Measurements from ENCODE around the gene SFTPA1.
"Not testable (repeated sequence)": the region's sequence is repeated elsewhere in the genome, so short reads cannot be mapped to it uniquely, and the experiment has no call there.

DNA sequence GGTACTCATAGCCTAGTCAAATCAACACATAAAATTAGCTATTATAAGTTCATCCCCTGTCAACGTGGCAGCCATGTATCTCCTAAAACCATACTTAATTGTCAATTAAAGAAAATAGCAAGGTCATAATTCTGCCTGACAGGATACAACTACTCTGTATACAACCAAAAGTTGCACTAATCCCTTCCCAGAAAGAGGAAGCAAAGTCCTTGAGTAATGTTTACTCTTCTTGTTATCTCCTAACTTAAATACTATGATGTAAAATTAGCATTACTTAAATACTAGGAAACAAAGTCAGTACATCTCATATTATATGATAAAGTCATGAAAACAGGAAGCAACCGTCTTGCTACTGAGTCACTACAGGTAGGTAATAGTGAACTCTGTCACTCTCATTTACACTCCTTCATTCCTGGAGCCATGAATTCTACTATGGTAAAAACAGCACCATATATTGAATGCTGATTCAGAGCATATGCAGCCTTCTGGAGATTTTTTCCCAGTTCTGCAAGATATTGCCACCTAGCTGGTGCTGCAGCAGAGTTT, 26.0 kb downstream of the SFTPA1 start:
- TF ChIP-seq, protein P1, sequence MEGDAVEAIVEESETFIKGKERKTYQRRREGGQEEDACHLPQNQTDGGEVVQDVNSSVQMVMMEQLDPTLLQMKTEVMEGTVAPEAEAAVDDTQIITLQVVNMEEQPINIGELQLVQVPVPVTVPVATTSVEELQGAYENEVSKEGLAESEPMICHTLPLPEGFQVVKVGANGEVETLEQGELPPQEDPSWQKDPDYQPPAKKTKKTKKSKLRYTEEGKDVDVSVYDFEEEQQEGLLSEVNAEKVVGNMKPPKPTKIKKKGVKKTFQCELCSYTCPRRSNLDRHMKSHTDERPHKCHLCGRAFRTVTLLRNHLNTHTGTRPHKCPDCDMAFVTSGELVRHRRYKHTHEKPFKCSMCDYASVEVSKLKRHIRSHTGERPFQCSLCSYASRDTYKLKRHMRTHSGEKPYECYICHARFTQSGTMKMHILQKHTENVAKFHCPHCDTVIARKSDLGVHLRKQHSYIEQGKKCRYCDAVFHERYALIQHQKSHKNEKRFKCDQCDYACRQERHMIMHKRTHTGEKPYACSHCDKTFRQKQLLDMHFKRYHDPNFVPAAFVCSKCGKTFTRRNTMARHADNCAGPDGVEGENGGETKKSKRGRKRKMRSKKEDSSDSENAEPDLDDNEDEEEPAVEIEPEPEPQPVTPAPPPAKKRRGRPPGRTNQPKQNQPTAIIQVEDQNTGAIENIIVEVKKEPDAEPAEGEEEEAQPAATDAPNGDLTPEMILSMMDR (IDR thresholded peaks at IDR 0.05), result not testable (repeated sequence)
- TF ChIP-seq POLR2A, EP300 (IDR thresholded peaks at IDR 0.05): not testable (repeated sequence)
